DMS79 (cell line): ENCODE results near the gene CD27.
"Not testable (repeated sequence)": the region's sequence is repeated elsewhere in the genome, so short reads cannot be mapped to it uniquely, and the experiment has no call there.

Experiments
- DNase-seq: peaks from one replicate; lab custom pipeline; 2025; lab: John Stamatoyannopoulos, UW

The CD27 gene

GRCh38 chr12:6444704-6445688, at the start of gene CD27:
TSS of gene CD27 (plus strand) at chr12:6444955. CDS start at chr12:6445096, 141 bp downstream.
- no peak for DNase-seq

- no peak for DNase-seq
Observed at GRCh38 chr12:6396031-6396430, 48.7 kb upstream of the CD27 start.

- DNase-seq, result no peak
Observed at GRCh38 chr12:6399884-6400644, 44.7 kb upstream of the CD27 start.

- no peak for DNase-seq
Observed at GRCh38 chr12:6404390-6404789, 40.4 kb upstream of the CD27 start.

GRCh38 chr12:6405963-6406362, 38.8 kb upstream of the CD27 start:
- DNase-seq, result no peak

- DNase-seq, result no peak
Observed at GRCh38 chr12:6407236-6407954, 37.4 kb upstream of the CD27 start.

GRCh38 chr12:6416596-6416995, 28.2 kb upstream of the CD27 start:
- no peak for DNase-seq

GRCh38 chr12:6418796-6419195, 26.0 kb upstream of the CD27 start:
- no peak for DNase-seq

- no peak for DNase-seq
Observed at GRCh38 chr12:6420364-6420763, 24.4 kb upstream of the CD27 start.

- peak; percentile 65 for DNase-seq
Observed at GRCh38 chr12:6423267-6424007, 21.3 kb upstream of the CD27 start.

GRCh38 chr12:6424008-6424347, 20.8 kb upstream of the CD27 start:
- DNase-seq, result no peak

- DNase-seq, result no peak
Observed at GRCh38 chr12:6424866-6425265, 19.9 kb upstream of the CD27 start.

GRCh38 chr12:6425590-6426531, 18.9 kb upstream of the CD27 start:
- DNase-seq, result no peak

- no peak for DNase-seq
Observed at GRCh38 chr12:6426882-6427671, 17.7 kb upstream of the CD27 start.

- not testable (repeated sequence) for DNase-seq
Observed at GRCh38 chr12:6427796-6428195, 17.0 kb upstream of the CD27 start.

GRCh38 chr12:6428326-6428725, 16.4 kb upstream of the CD27 start:
- no peak for DNase-seq

- no peak for DNase-seq
Observed at GRCh38 chr12:6430124-6430989, 14.4 kb upstream of the CD27 start.

GRCh38 chr12:6432991-6433390, 11.8 kb upstream of the CD27 start:
- DNase-seq, result no peak
